CD4-positive, alpha-beta T cell (primary cell): Measurements from ENCODE around the gene AFAP1L1. TPM values are rescaled to one million over a fixed set of nuclear protein-coding genes. Genes with fewer than 3 reads are reported as not detected.

ENCODE experiments used
- ATAC-seq: fragments of 200-7000 bp; cut with Tn5 transposase; one replicate; pipeline ENCODE4 v1.10.0; 2022; ENCODE audit warnings: mild to moderate bottlenecking; ENCODE audit not compliant: poor library complexity
- CTCF ChIA-PET: fragments of 350-600 bp; sonication (Branson Sonifier 250); formaldehyde crosslinking; loops from one replicate; lab custom pipeline; 2021; ENCODE audit warnings: antibody characterized with exemption, inconsistent platforms; lab: Charles Lee
- POLR2A ChIA-PET: fragments of 350-600 bp; sonication (Branson Sonifier 250); formaldehyde crosslinking; loops from one replicate; lab custom pipeline; 2021; ENCODE audit warnings: antibody characterized with exemption, inconsistent platforms; lab: Charles Lee
- DNase-seq, 14 experiments: peaks; one replicate each; pipeline ENCODE4 v3.0.0-alpha.2; 2013 to 2020; ENCODE audit warnings: mixed read lengths in 2 of 14
- H3K27ac ChIP-seq, 2 donors: one replicate each; pipeline versions ENCODE4 v1.5.1 to v1.7.0; 2013; ENCODE audit warnings: low read length in 2 of 2, low read depth in 1 of 2, mild to moderate bottlenecking in 1 of 2
- H3K27me3 ChIP-seq, 2 experiments: 1 replicate in 1 of 2; 2 replicates in 1 of 2; pipeline versions ENCODE4 v1.6.1 to v1.7.0; 2013; ENCODE audit warnings: low read length in 2 of 2, control low read depth in 1 of 2, mild to moderate bottlenecking in 1 of 2, moderate library complexity in 1 of 2; ENCODE audit not compliant: insufficient read depth in 2 of 2, control insufficient read depth in 1 of 2
- H3K36me3 ChIP-seq: one replicate; pipeline ENCODE4 v1.6.1; 2013; ENCODE audit warnings: low read length, control low read depth; ENCODE audit not compliant: insufficient read depth
- H3K4me1 ChIP-seq: one replicate; pipeline ENCODE4 v1.6.1; 2013; ENCODE audit warnings: low read length, control low read depth; ENCODE audit not compliant: insufficient read depth
- H3K4me3 ChIP-seq: one replicate; pipeline ENCODE4 v1.5.1; 2013; ENCODE audit warnings: mild to moderate bottlenecking, low read length, moderate library complexity
- H3K9me3 ChIP-seq, 2 experiments: 1 replicate in 1 of 2; 2 replicates in 1 of 2; pipeline versions ENCODE4 v1.6.1 to v1.7.0; 2013; ENCODE audit warnings: low read length in 2 of 2, mild to moderate bottlenecking in 2 of 2, control low read depth in 1 of 2, moderate library complexity in 1 of 2; ENCODE audit not compliant: control insufficient read depth in 1 of 2, insufficient read depth in 1 of 2
- H3K27ac Mint-ChIP-seq: one replicate; pipeline ENCODE4 v1.8.0; 2020; ENCODE audit warnings: mixed read lengths
- H3K27me3 Mint-ChIP-seq: one replicate; pipeline ENCODE4 v1.8.0; 2021; ENCODE audit warnings: mixed read lengths
- H3K36me3 Mint-ChIP-seq: one replicate; pipeline ENCODE4 v1.8.0; 2021; ENCODE audit warnings: low read depth, mixed read lengths
- H3K4me1 Mint-ChIP-seq: one replicate; pipeline ENCODE4 v1.8.0; 2021; ENCODE audit warnings: low read depth, mixed read lengths
- H3K4me3 Mint-ChIP-seq: one replicate; pipeline ENCODE4 v1.8.0; 2020; ENCODE audit warnings: mild to moderate bottlenecking, mixed read lengths
- H3K9me3 Mint-ChIP-seq: one replicate; pipeline ENCODE4 v1.8.0; 2020; ENCODE audit warnings: mixed read lengths
- CTCF ChIP-seq: fragments of 200-600 bp; IDR thresholded peaks from one replicate; pipeline ENCODE4 v1.8.0; 2022; ENCODE audit warnings: antibody characterized with exemption, mild to moderate bottlenecking
- intact Hi-C, 2 experiments: fragments of 100-400 bp; cut with DNase I in 1 of 2; cut with micrococcal nuclease in 1 of 2; formaldehyde crosslinking; loops; one replicate each; pipeline versions ENCODE4 v1.15.1 to v1.9.0; 2023 to 2025; cut with DNase I, micrococcal nuclease
- total RNA-seq, 174 experiments: library from RNA in 2 of 174; stranded (reverse) in 2 of 174; gene quantifications; one replicate each; pipeline ENCODE4 v1.2.3 and lab custom pipeline; 2021 to 2026

AFAP1L1 gene
- total RNA-seq, 2 experiments from 2014 or later, result 0.47 to 0.56 TPM

GRCh38 chr5:149246906-149247305 is 24.8 kb upstream of the AFAP1L1 start:
- Mint-ChIP-seq H3K27me3 (no peaks in the 10 kb centered on the region), H3K4me1 (peaks cover 20% of the 10 kb centered on the region), H3K4me3 (no peak overlapping the region), H3K36me3 (no peaks in the 10 kb centered on the region), H3K27ac (no peak overlapping the region), H3K9me3 (no peaks in the 10 kb centered on the region)
- no peak overlapping the region for H3K27ac ChIP-seq
- no peaks in the 10 kb centered on the region for H3K36me3 ChIP-seq
- ATAC-seq (no peak), DNase-seq (no peak)
- peaks cover 0 to 2% of the 10 kb centered on the region in 2 experiments for H3K27me3 ChIP-seq
- CTCF ChIA-PET, result interaction anchor here (1.0 kb wide), 1 partner anchor 31 kb away, joined by 3 read pairs; no protein-coding TSS in a partner anchor
- TF ChIP-seq CTCF, result no peak
- H3K9me3 ChIP-seq, result no peaks in the 10 kb centered on the region
- peaks cover 3% of the 10 kb centered on the region for H3K4me1 ChIP-seq
- intact Hi-C loops, result no loop called here
- H3K4me3 ChIP-seq, result no peak overlapping the region
- POLR2A ChIA-PET, result no interaction called here

- H3K4me3 Mint-ChIP-seq, result no peak overlapping the region
- H3K27me3 Mint-ChIP-seq, result no peaks in the 10 kb centered on the region
- Histone ChIP-seq H3K9me3 (no peaks in the 10 kb centered on the region), H3K27ac (no peak overlapping the region), H3K36me3 (no peaks in the 10 kb centered on the region), H3K4me1 (no peaks in the 10 kb centered on the region), H3K27me3 (peaks cover 0 to 2% of the 10 kb centered on the region in 2 experiments), H3K4me3 (no peak overlapping the region)
- TF ChIP-seq CTCF, result no peak
- ChIA-PET CTCF (interaction anchor here (1.2 kb wide), 1 partner anchor 106 kb away, joined by 3 read pairs; the partner anchor contains the start of gene ABLIM3), POLR2A (no interaction called here)
- H3K9me3 Mint-ChIP-seq, result no peaks in the 10 kb centered on the region
- intact Hi-C loops, result no loop called here
- H3K27ac Mint-ChIP-seq, result no peak overlapping the region
- H3K4me1 Mint-ChIP-seq, result peaks cover 14% of the 10 kb centered on the region
- DNase-seq (no peak), ATAC-seq (no peak)
- H3K36me3 Mint-ChIP-seq, result no peaks in the 10 kb centered on the region
Observed at GRCh38 chr5:149247726-149248125, 23.9 kb upstream of the AFAP1L1 start.

- no peaks in the 10 kb centered on the region for H3K27me3 Mint-ChIP-seq
- H3K36me3 ChIP-seq, result no peaks in the 10 kb centered on the region
- H3K4me1 ChIP-seq, result no peaks in the 10 kb centered on the region
- H3K27ac Mint-ChIP-seq, result no peak overlapping the region
- H3K4me1 Mint-ChIP-seq, result no peaks in the 10 kb centered on the region
- CTCF ChIA-PET, result no interaction called here
- intact Hi-C loops, result no loop called here
- H3K27ac ChIP-seq, result no peak overlapping the region
- H3K4me3 ChIP-seq, result no peak overlapping the region
- no peak for ATAC-seq
- no peaks in the 10 kb centered on the region for H3K9me3 Mint-ChIP-seq
- no peak for DNase-seq
- no peak overlapping the region for H3K4me3 Mint-ChIP-seq
- no peak for TF ChIP-seq CTCF
- POLR2A ChIA-PET, result no interaction called here
- H3K27me3 ChIP-seq, result peaks cover 0 to 2% of the 10 kb centered on the region in 2 experiments
- H3K36me3 Mint-ChIP-seq, result no peaks in the 10 kb centered on the region
- H3K9me3 ChIP-seq, result no peaks in the 10 kb centered on the region
Observed at GRCh38 chr5:149251546-149251945, 20.1 kb upstream of the AFAP1L1 start.
